ENCODE data around the gene UBA3.
A peak's percentile ranks its signal among the peaks of the same experiment; 100 is the strongest.

The UBA3 gene

GRCh38 chr3:69097407-69098086 lies 17.4 kb upstream of the UBA3 start:
- no peak for DNase-seq

DNA sequence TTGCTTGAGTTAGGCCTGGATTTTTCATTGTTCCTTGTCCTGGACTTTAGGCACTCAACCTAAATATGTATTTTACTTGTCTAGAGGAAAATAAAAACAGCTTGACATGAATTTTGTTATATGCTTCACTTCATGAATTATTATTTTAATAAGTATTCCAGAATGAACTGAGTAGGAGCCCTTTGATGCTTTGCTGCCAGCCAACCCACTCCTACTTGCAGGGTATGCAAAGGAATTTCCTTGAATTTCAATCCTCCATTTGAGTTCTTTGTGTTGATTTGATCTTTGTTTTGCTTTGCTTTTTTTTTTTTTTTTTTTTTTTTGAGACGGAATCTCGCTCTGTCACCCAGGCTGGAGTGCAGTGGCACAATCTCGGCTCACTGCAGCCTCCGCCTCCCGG lies 16.1 kb upstream of the UBA3 start:
- DNase-seq = no peak

DNA sequence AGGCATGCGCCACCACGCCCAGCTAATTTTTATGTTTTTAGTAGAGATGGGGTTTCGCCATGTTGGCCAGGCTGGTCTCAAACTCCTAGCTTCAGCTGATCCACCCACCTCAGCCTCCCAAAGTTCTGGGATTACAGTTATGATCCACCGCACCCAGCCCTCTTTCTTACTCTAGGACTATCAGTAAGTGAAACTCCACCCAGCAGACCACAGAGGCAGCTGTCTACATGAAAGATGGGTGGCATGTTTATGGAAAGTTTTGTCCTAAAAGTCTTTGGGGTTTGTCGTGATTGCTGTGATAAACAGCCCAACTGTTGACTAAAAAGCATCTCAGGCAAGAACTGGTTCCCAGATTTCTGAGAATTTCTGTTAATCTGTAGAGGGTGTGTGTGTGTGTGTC lies 15.5 kb upstream of the UBA3 start:
- no peak for DNase-seq

DNA sequence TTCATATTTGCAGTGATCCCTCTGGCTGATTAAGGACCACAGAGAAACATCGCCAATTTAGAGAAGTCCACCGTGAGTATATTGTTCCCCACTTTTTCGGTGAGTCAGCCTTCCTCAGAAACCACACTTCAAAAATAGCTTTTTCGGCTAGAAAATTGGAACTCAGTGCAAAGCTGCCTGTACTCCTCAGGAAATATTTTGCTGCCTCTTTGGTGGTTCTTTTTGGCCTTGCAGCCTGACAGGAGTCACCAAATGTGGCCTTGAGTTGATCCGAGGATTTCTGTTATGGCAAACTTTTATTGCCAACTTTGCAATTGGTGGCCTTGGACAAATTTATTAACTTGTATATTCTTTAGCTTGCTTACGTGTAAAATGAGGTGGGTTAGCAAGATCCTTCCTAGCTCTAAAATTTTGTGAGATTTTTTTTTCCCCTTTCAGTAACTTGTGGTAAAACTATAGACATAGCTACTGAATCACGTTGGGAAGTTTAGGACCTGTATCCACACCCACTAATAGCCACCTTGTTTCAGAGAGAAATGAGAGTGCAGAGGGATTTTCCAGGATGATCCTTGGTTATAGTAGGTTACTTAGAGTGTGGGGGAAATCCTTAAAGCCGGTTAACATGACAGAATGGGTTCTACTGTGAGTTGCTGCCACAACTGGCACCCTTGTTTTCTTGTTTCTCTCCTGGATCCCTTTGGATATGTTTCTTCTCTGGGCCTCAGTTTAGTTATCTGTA lies 14.5 kb upstream of the UBA3 start:
- DNase-seq = no peak

GRCh38 chr3:69092030-69092516 lies 11.9 kb upstream of the UBA3 start:
- no peak for DNase-seq

GRCh38 chr3:69091389-69092029 lies 11.3 kb upstream of the UBA3 start:
- no peak for DNase-seq

GRCh38 chr3:69090021-69090420 lies 9.9 kb upstream of the UBA3 start:
- peak; percentile 17 for DNase-seq

GRCh38 chr3:69088063-69088462 lies 7.9 kb upstream of the UBA3 start:
- DNase-seq = no peak

- DNase-seq = no peak
Observed at GRCh38 chr3:69087030-69087791, 7.0 kb upstream of the UBA3 start.

GRCh38 chr3:69085833-69086722 lies 5.9 kb upstream of the UBA3 start:
- peak; percentile 33 for DNase-seq

DNA sequence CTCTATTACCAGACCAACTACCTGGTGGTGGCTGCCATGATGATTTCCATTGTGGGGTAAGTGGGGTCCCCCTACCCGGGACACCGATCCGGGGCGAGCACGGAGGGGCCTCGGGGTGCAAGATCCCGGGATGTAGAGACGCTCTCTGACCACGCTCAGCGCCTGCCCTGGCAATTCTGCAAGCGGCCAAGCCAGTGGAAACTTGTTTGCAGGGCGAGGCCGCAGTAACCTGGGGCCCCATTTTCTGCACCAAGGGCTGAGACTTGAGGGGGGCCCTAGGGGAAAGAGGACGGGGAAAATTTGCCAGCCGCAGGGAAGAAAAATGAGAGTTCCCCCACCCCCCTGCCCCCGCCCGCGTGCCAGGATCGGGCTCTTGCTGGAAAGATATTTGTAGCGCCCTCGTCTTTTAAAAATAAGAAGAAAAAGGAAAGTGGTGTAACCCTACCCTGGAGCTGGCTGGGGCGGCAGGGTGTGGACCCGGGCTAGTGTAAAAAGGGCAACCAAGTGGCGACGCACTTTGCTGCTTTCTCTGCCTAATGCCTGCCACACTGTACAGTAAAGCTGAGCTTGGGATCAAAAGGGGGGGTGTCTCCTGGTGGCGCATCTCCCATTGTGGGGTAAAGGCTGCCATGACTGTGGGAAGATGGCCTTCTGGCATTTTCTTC lies 5.1 kb upstream of the UBA3 start:
- peak; percentile 11 for DNase-seq

DNA sequence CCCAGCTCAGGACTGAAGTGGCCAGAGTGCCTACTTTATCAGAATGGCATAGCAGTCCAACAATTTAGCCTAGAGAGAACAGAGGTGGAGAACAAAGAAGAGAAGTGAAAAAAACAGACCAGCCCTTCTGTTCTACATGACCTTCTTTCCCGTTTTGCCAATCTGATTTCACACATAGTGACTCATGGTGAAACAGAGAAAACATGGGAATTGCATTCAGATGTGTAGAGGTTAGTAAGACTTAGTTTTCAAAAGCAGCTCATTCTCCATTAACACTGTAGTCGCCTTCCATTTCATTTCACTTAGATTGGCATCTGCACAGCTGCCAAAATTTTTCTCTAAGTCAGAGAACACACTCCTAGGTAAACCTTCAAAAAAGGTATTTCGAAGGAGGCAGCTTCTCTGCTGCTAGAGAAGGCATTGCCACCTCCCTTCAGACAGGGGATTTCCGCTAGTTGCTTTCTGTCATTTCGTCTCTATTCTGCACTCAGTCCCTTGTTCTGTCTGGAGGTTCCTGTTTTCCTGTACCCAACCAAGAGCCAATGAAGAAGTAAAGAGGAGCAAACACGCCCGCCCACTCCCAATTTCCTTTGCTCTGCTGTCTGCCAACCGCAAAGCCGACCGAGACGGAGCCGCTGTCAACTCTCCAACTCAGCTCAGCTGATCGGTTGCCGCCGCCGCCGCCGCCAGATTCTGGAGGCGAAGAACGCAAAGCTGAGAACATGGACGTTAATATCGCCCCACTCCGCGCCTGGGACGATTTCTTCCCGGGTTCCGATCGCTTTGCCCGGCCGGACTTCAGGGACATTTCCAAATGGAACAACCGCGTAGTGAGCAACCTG lies 4.4 kb upstream of the UBA3 start, which contains the start of gene ARL6IP5:
TSS of gene ARL6IP5 (plus strand) at position 612 of the 842 bp plus-strand sequence. CDS start at position 723, 111 bp downstream.
- peak; percentile 84 for DNase-seq

- peak; percentile 14 for DNase-seq
Observed at GRCh38 chr3:69082805-69083204, 2.6 kb upstream of the UBA3 start.

GRCh38 chr3:69082361-69082760 lies 2.2 kb upstream of the UBA3 start:
- DNase-seq = no peak

DNA sequence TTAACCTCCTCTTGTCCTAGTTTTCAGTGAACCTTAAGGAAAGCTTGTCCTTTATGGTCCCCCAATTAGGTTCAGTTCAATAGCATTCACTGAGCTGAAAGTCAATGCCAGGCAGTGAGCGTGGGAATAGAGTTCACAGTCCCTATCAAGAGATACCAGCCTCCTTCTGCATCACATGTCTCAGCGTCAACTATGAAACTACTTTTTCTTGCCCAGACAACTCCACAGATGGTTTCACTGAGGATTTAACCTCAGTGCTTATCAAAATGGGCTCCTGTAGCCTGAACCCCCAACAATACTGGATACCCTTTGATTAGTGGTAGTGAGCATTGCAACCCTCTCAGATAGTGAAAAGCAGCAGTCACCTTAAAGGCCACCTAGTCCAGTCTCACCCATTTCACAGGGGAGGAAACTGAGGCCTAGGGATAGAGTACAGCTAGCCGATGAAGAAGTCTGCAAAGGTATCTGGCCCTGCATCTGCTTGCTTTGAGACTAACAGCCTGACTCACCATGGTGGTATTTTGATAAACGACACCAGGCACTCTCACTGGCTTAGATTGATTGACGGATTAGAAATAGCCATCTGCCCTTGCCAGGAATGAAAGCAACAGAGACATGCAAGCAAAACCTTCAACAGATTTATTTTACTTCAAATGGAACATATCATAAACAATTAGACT lies 1.6 kb upstream of the UBA3 start:
- DNase-seq = peak; percentile 30

- peak; percentile 16 for DNase-seq
Observed at GRCh38 chr3:69079269-69080159, 651 bp downstream of the UBA3 start.

GRCh38 chr3:69072928-69073327 lies 7.2 kb downstream of the UBA3 start:
- no peak for DNase-seq

DNA sequence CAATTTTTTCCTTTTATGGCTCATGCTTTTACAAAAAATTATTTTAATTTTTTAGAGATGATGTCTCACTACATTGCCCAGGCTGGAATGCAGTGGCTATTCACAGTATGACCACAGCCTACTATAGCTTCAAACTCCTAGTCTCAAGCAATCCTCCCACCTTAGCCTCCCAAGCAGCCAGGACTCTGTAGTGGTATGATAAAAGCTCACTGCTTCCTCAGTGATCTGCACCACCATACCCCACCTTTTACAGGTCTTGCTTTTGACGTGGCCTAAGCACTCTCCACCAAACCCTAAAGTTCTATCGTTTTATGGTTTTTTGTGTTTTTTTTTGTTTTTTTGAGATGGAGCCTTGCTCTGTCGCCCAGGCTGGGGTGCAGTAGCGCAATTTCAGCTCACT lies 14.0 kb downstream of the UBA3 start:
- no peak for DNase-seq
